Limb (tissue), 2 donors: Measurements from ENCODE around the gene TMEM235.
"Not testable (repeated sequence)": the region's sequence is repeated elsewhere in the genome, so short reads cannot be mapped to it uniquely, and the experiment has no call there.

Experiments
- DNase-seq, 2 donors: peaks; one replicate each; pipeline ENCODE4 v3.0.0-alpha.2; 2016; ENCODE audit errors: extremely low spot score in 2 of 2

Gene TMEM235

GRCh38 chr17:78237401-78238012 is 6.1 kb downstream of the TMEM235 start:
- peak; percentile 38 to 68 for DNase-seq

GRCh38 chr17:78238823-78239488 is 7.5 kb downstream of the TMEM235 start:
- DNase-seq: no peak

- no peak for DNase-seq
Measured at GRCh38 chr17:78239489-78239931, 8.1 kb downstream of the TMEM235 start.

GRCh38 chr17:78240012-78240655 is 8.7 kb downstream of the TMEM235 start:
- no peak for DNase-seq

- DNase-seq: no peak
Measured at GRCh38 chr17:78240839-78241238, 9.4 kb downstream of the TMEM235 start.

- DNase-seq: no peak
Measured at GRCh38 chr17:78241277-78242023, 10.0 kb downstream of the TMEM235 start.

GRCh38 chr17:78242024-78242742 is 10.8 kb downstream of the TMEM235 start:
- no peak for DNase-seq

GRCh38 chr17:78247304-78247703 is 15.9 kb downstream of the TMEM235 start:
- DNase-seq: no peak

- DNase-seq: no peak
Measured at GRCh38 chr17:78248051-78248914, 16.9 kb downstream of the TMEM235 start.

- DNase-seq: no peak
Measured at GRCh38 chr17:78249074-78249817, 17.8 kb downstream of the TMEM235 start.

GRCh38 chr17:78249818-78250806 is 18.7 kb downstream of the TMEM235 start:
- no peak for DNase-seq

GRCh38 chr17:78250891-78251772 is 19.7 kb downstream of the TMEM235 start:
- peak; percentile 80 to 92 for DNase-seq

GRCh38 chr17:78251773-78252103 is 20.3 kb downstream of the TMEM235 start:
- no peak for DNase-seq

GRCh38 chr17:78252111-78252634 is 20.7 kb downstream of the TMEM235 start:
- DNase-seq: peak in 1 of 2 donors; percentile 32

GRCh38 chr17:78252701-78253635 is 21.5 kb downstream of the TMEM235 start:
- peak in 1 of 2 donors; percentile 31 for DNase-seq

- not testable (repeated sequence) for DNase-seq
Measured at GRCh38 chr17:78253636-78253945, 22.2 kb downstream of the TMEM235 start.
